Activated T-helper 2 cell treated with anti-CD3 and anti-CD28 coated beads, Interferon-gamma antibody, Interleukin-2, Interleukin-4, amounts not matched to agents 10 μg/mL and 5 μg/mL and 100 μg/mL, durations not matched to agents 14 hours and 24 hours and 36 hours (primary cell): ENCODE data around the gene ARF3. TPM values are rescaled to one million over a fixed set of nuclear protein-coding genes. Genes with fewer than 3 reads are reported as not detected.

Experiments
- DNase-seq: peaks from one replicate; pipeline ENCODE4 v3.0.0; 2021; ENCODE audit warnings: low spot score
- H3K27ac Mint-ChIP-seq: one replicate; pipeline ENCODE4 v1.8.0; 2021; ENCODE audit warnings: mixed read lengths
- H3K27me3 Mint-ChIP-seq: one replicate; pipeline ENCODE4 v1.8.0; 2021; ENCODE audit warnings: low read depth, mixed read lengths
- H3K36me3 Mint-ChIP-seq: one replicate; pipeline ENCODE4 v1.8.0; 2021; ENCODE audit warnings: low read depth, mixed read lengths
- H3K4me1 Mint-ChIP-seq: one replicate; pipeline ENCODE4 v1.8.0; 2021; ENCODE audit warnings: low read depth, mixed read lengths
- H3K4me3 Mint-ChIP-seq: one replicate; pipeline ENCODE4 v1.8.0; 2021; ENCODE audit warnings: low read depth, mild to moderate bottlenecking, moderate library complexity, mixed read lengths
- H3K9me3 Mint-ChIP-seq: one replicate; pipeline ENCODE4 v1.8.0; 2021; ENCODE audit warnings: mixed read lengths
- intact Hi-C: fragments of 100-400 bp; cut with micrococcal nuclease; formaldehyde crosslinking; loops from one replicate; pipeline ENCODE4 v1.15.1; 2023
- total RNA-seq: library from RNA; stranded (reverse); gene quantifications from 2 replicates; pipeline ENCODE4 v1.2.3, GENCODE V29; 2022

Gene ARF3
- total RNA-seq, 1 donor from 2014 or later: 135 TPM

DNA sequence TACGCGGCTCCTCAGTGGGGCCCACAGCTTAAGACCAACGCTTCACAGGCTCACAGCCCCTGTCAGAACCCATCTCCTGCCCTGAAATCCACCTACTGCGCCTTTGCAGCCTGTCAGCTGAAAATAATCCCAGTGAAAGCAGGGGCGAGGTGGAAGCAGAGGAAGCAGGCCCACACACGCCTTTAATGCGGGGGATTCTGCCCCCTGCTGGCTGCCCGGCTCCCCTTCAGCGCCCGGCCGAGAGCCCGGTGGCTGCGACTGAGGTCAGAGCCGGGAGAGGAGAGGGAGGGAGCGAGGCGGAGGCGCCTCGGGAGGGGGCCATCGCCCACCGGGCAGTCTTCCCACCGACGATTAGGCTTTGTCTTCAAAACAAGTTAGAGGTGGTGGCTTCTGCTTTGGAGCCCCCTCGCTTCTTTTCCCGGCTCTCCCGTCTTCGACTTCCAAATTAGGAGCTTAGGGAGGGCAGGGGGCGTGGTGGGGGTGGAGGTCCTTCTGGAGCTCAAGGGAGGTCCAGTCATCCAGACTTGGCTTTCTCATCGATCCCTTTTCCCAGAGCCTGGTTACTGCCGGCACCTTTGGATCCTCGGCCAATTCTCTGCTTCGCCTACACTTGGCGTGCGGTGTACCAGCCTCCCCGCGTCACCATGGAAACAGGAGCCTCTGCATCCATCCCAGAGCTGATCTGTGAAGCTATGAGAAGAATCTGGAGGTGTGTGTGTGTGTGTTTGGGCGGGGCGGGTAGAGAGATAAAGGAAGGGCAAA, 66.4 kb downstream of the ARF3 start:
- peak; percentile 67 for DNase-seq
- Mint-ChIP-seq H3K4me3 (no peak overlapping the region), H3K9me3 (no peaks in the 10 kb centered on the region), H3K27ac (no peak overlapping the region), H3K36me3 (no peaks in the 10 kb centered on the region), H3K4me1 (peaks cover 7% of the 10 kb centered on the region), H3K27me3 (peaks cover 19% of the 10 kb centered on the region)
- intact Hi-C loops: loop anchor here (1.0 to 5.0 kb wide), 2 partner anchors 38 to 106 kb away; partner anchors contain the start of gene DDN

- Mint-ChIP-seq H3K36me3 (no peaks in the 10 kb centered on the region), H3K27ac (no peak overlapping the region), H3K4me3 (no peak overlapping the region), H3K27me3 (peaks cover 21% of the 10 kb centered on the region), H3K9me3 (no peaks in the 10 kb centered on the region), H3K4me1 (peaks cover 7% of the 10 kb centered on the region)
- intact Hi-C loops: loop anchor here (1.0 to 5.0 kb wide), 2 partner anchors 36 to 108 kb away; partner anchors contain the start of gene DDN
- DNase-seq: no peak
These were observed 67.6 kb downstream of the ARF3 start for GRCh38 chr12:48889679-48890078.

Other genes starting within 250 kb of the ARF3 start
- gene CCNT1, start 240.8 kb downstream of the ARF3 start, total RNA-seq: 70.2 and 71.9 TPM in 2 replicates
- 0.39 and 0.55 TPM in 2 replicates for gene ADCY6, start 168.4 kb downstream of the ARF3 start, total RNA-seq
- 11.5 and 13.1 TPM in 2 replicates for gene CACNB3, start 139.0 kb downstream of the ARF3 start, total RNA-seq
- gene DDX23, start 105.3 kb downstream of the ARF3 start, total RNA-seq: 114 and 124 TPM in 2 replicates
- 3.5 and 4.7 TPM in 2 replicates for gene RND1, start 91.6 kb downstream of the ARF3 start, total RNA-seq
- 66.2 and 72.7 TPM in 2 replicates for gene FKBP11, start 32.0 kb downstream of the ARF3 start, total RNA-seq
- gene WNT10B, start 14.2 kb upstream of the ARF3 start, total RNA-seq: 0.80 and 1.0 TPM in 2 replicates
- 0.60 and 0.66 TPM in 2 replicates for gene WNT1, start 20.8 kb upstream of the ARF3 start, total RNA-seq
- 0.60 and 0.91 TPM in 2 replicates for gene DDN, start 41.9 kb upstream of the ARF3 start, total RNA-seq
- 65.1 and 65.7 TPM in 2 replicates for gene PRKAG1, start 61.3 kb upstream of the ARF3 start, total RNA-seq
- gene KMT2D, start 103.3 kb upstream of the ARF3 start, total RNA-seq: 93.3 and 100 TPM in 2 replicates
- 14.2 and 16.0 TPM in 2 replicates for gene RHEBL1, start 112.5 kb upstream of the ARF3 start, total RNA-seq
- gene DHH, start 137.3 kb upstream of the ARF3 start, total RNA-seq: not detected in 2 replicates
- gene LMBR1L, start 153.4 kb upstream of the ARF3 start, total RNA-seq: 47.1 and 53.5 TPM in 2 replicates
- 1,902 and 1,926 TPM in 2 replicates for gene TUBA1B, start 173.9 kb upstream of the ARF3 start, total RNA-seq
- gene TUBA1A, start 231.6 kb upstream of the ARF3 start, total RNA-seq: 86.9 and 94.0 TPM in 2 replicates